HEK293 (cell line): Measurements from ENCODE around the gene METTL16.
A peak's percentile ranks its signal among the peaks of the same experiment; 100 is the strongest.

Source experiments
- GLI2 ChIP-seq: fragments of 450-650 bp; formaldehyde crosslinking; IDR thresholded peaks from 2 replicates; pipeline ENCODE4; 2017; ENCODE audit warnings: missing biosample characterization, missing genetic modification characterization, low read depth, borderline replicate concordance
- MEIS1 ChIP-seq: sonication (generic); formaldehyde crosslinking; IDR thresholded peaks from 2 replicates; pipeline ENCODE4 v1.8.1; 2022; ENCODE audit warnings: missing genetic modification reagents, mild to moderate bottlenecking, borderline replicate concordance
- OSR2 ChIP-seq: fragments of 450-650 bp; formaldehyde crosslinking; IDR thresholded peaks from 2 replicates; pipeline ENCODE4 v1.5.1; 2016; ENCODE audit warnings: missing biosample characterization, missing genetic modification characterization
- RBAK ChIP-seq: fragments of 450-650 bp; formaldehyde crosslinking; IDR thresholded peaks from 2 replicates; pipeline ENCODE4 v1.5.1; 2016; ENCODE audit warnings: missing biosample characterization, missing genetic modification characterization
- SP7 ChIP-seq: fragments of 450-650 bp; formaldehyde crosslinking; IDR thresholded peaks from 2 replicates; pipeline ENCODE4 v1.5.1; 2016; ENCODE audit warnings: missing biosample characterization, missing genetic modification characterization
- ZFP41 ChIP-seq: fragments of 450-650 bp; formaldehyde crosslinking; IDR thresholded peaks from 2 replicates; pipeline ENCODE4 v1.5.1; 2016; ENCODE audit warnings: missing biosample characterization, missing genetic modification characterization, borderline replicate concordance
- ZFP69B ChIP-seq: fragments of 450-650 bp; formaldehyde crosslinking; IDR thresholded peaks from 2 replicates; pipeline ENCODE4 v1.5.1; 2016; ENCODE audit warnings: missing biosample characterization, missing genetic modification characterization
- ZIC2 ChIP-seq: fragments of 450-650 bp; formaldehyde crosslinking; IDR thresholded peaks from 2 replicates; pipeline ENCODE4 v1.5.1; 2016; ENCODE audit warnings: missing biosample characterization, missing genetic modification characterization
- ZNF132 ChIP-seq: fragments of 450-650 bp; formaldehyde crosslinking; IDR thresholded peaks from 2 replicates; pipeline ENCODE4 v1.5.1; 2017; ENCODE audit warnings: missing biosample characterization, missing genetic modification characterization, borderline replicate concordance
- ZNF133 ChIP-seq: fragments of 450-650 bp; formaldehyde crosslinking; IDR thresholded peaks from 2 replicates; pipeline ENCODE4 v1.5.1; 2016; ENCODE audit warnings: missing biosample characterization, missing genetic modification characterization
- ZNF140 ChIP-seq: fragments of 450-650 bp; formaldehyde crosslinking; IDR thresholded peaks from 2 replicates; pipeline ENCODE4 v1.5.1; 2016; ENCODE audit warnings: missing biosample characterization, missing genetic modification characterization
- ZNF157 ChIP-seq: fragments of 450-650 bp; formaldehyde crosslinking; IDR thresholded peaks from 2 replicates; pipeline ENCODE4 v1.5.1; 2016; ENCODE audit warnings: missing biosample characterization, missing genetic modification characterization
- ZNF169 ChIP-seq: fragments of 450-650 bp; formaldehyde crosslinking; IDR thresholded peaks from 2 replicates; pipeline ENCODE4 v1.5.1; 2016; ENCODE audit warnings: missing biosample characterization, missing genetic modification characterization
- ZNF223 ChIP-seq: fragments of 450-650 bp; formaldehyde crosslinking; IDR thresholded peaks from 2 replicates; pipeline ENCODE4 v1.5.1; 2016; ENCODE audit warnings: missing biosample characterization, missing genetic modification characterization
- ZNF24 ChIP-seq: fragments of 450-650 bp; formaldehyde crosslinking; IDR thresholded peaks from 2 replicates; pipeline ENCODE4 v1.5.1; 2016; ENCODE audit warnings: missing biosample characterization, missing genetic modification characterization
- ZNF311 ChIP-seq: fragments of 450-650 bp; formaldehyde crosslinking; IDR thresholded peaks from 2 replicates; pipeline ENCODE4 v1.5.1; 2017; ENCODE audit warnings: missing biosample characterization, missing genetic modification characterization, borderline replicate concordance
- ZNF394 ChIP-seq: fragments of 450-650 bp; formaldehyde crosslinking; IDR thresholded peaks from 2 replicates; pipeline ENCODE4 v1.5.1; 2016; ENCODE audit warnings: missing biosample characterization, missing genetic modification characterization, mild to moderate bottlenecking, moderate library complexity, borderline replicate concordance
- ZNF510 ChIP-seq: fragments of 450-650 bp; formaldehyde crosslinking; IDR thresholded peaks from 2 replicates; pipeline ENCODE4 v1.5.1; 2018; ENCODE audit warnings: mild to moderate bottlenecking, missing genetic modification characterization, missing biosample characterization; ENCODE audit not compliant: insufficient replicate concordance
- ZNF529 ChIP-seq: fragments of 450-650 bp; formaldehyde crosslinking; IDR thresholded peaks from 2 replicates; pipeline ENCODE4 v1.5.1; 2017; ENCODE audit warnings: missing genetic modification characterization, missing biosample characterization; ENCODE audit not compliant: insufficient replicate concordance
- ZNF629 ChIP-seq: fragments of 450-650 bp; formaldehyde crosslinking; IDR thresholded peaks from 2 replicates; pipeline ENCODE4 v1.5.1; 2017; ENCODE audit warnings: missing biosample characterization, missing genetic modification characterization
- ZNF701 ChIP-seq: fragments of 450-650 bp; formaldehyde crosslinking; IDR thresholded peaks from 2 replicates; pipeline ENCODE4 v1.5.1; 2016; ENCODE audit warnings: missing biosample characterization, missing genetic modification characterization
- ZNF707 ChIP-seq: fragments of 450-650 bp; formaldehyde crosslinking; IDR thresholded peaks from 2 replicates; pipeline ENCODE4 v1.5.1; 2016; ENCODE audit warnings: missing biosample characterization, missing genetic modification characterization
- ZNF747 ChIP-seq: fragments of 450-650 bp; formaldehyde crosslinking; IDR thresholded peaks from 2 replicates; pipeline ENCODE4 v1.5.1; 2016; ENCODE audit warnings: missing biosample characterization, missing genetic modification characterization
- ZNF776 ChIP-seq: fragments of 450-650 bp; formaldehyde crosslinking; IDR thresholded peaks from 2 replicates; pipeline ENCODE4 v1.5.0; 2017; ENCODE audit warnings: missing biosample characterization, missing genetic modification characterization, borderline replicate concordance
- ZNF777 ChIP-seq: fragments of 450-650 bp; formaldehyde crosslinking; IDR thresholded peaks from 2 replicates; pipeline ENCODE4 v1.5.1; 2017; ENCODE audit warnings: missing biosample characterization, missing genetic modification characterization, borderline replicate concordance
- ZNF791 ChIP-seq: fragments of 450-650 bp; formaldehyde crosslinking; IDR thresholded peaks from 2 replicates; pipeline ENCODE4 v1.5.1; 2016; ENCODE audit warnings: missing biosample characterization, missing genetic modification characterization
- ZSCAN16 ChIP-seq: fragments of 450-650 bp; formaldehyde crosslinking; IDR thresholded peaks from 2 replicates; pipeline ENCODE4 v1.5.1; 2016; ENCODE audit warnings: missing biosample characterization, missing genetic modification characterization
- ZSCAN23 ChIP-seq: fragments of 450-650 bp; formaldehyde crosslinking; IDR thresholded peaks from 2 replicates; pipeline ENCODE4 v1.5.1; 2016; ENCODE audit warnings: missing biosample characterization, missing genetic modification characterization
- TF ChIP-seq, protein P1 (sequence below): fragments of 450-650 bp; formaldehyde crosslinking; IDR thresholded peaks from 2 replicates; pipeline ENCODE4 v1.5.1; 2016; ENCODE audit warnings: missing biosample characterization, missing genetic modification characterization
- TF ChIP-seq, protein P2 (sequence below): fragments of 450-650 bp; formaldehyde crosslinking; IDR thresholded peaks from 2 replicates; pipeline ENCODE4 v1.5.1; 2017; ENCODE audit warnings: missing biosample characterization, missing genetic modification characterization
- TF ChIP-seq, protein P3 (sequence below): fragments of 450-650 bp; formaldehyde crosslinking; conservative IDR thresholded peaks from 2 replicates; pipeline ENCODE4 v1.5.1; 2016; ENCODE audit warnings: low read depth, missing biosample characterization, missing genetic modification characterization
- TF ChIP-seq, protein P4 (sequence below): fragments of 450-650 bp; formaldehyde crosslinking; IDR thresholded peaks from 2 replicates; pipeline ENCODE4 v1.5.1; 2016; ENCODE audit warnings: missing biosample characterization, missing genetic modification characterization

The METTL16 gene

DNA sequence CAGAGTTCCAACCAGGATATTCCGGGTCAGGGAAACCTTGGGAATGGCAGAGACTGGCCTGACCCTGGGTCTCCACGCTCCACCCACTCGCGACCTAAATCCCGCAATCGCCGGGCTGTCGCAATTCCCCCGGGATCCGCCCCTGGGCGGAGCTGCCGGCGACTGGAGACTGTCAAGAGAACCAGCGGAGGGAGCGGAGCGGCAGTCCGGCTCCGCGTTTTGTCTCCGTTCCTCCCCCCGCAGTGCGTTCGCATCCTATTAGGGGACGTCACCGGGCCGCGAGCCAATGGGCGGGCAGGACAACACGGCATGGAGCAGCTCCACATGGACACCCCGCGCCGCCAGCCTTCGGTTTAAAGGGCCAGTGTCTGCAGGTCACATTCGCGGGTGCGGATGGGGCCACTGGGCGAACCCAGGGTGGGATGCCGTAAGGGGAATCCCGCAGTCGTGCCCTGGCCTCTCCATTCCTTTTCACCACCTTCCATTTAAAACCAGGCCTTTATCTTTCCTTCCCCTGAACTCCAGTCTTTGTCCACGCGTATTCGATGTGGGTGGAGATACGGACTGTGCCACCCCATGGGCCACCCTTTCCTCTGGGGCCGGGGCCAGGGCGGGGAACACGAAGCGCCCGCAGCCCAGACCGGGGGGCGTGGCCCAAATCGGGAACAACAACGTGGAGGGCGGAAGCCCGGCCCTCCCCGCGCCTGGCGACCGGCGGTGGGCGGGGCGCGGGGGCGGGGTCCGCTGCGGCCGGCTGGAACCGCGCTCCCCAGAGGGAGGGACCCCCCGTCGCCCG lies 110.1 kb downstream of the METTL16 start (continued):
- TF ChIP-seq ZNF747 (tag by site-specific recombination) (no peak), SP7 (tag by site-specific recombination) (peak; percentile 77), ZNF791 (no peak), ZNF701 (tag by site-specific recombination) (no peak), ZNF311 (tag by site-specific recombination) (no peak), ZFP41 (no peak), ZNF707 (tag by site-specific recombination) (no peak), ZIC2 (tag by site-specific recombination) (peak; percentile 93), OSR2 (no peak), ZNF133 (tag by site-specific recombination) (no peak), ZNF510 (tag by site-specific recombination) (no peak), ZFP69B (peak; percentile 99), ZNF223 (tag by site-specific recombination) (no peak), ZNF529 (tag by site-specific recombination) (no peak), RBAK (no peak), MEIS1 (no peak), ZNF169 (tag by site-specific recombination) (no peak), ZNF776 (no peak), ZSCAN16 (tag by site-specific recombination) (no peak; the same call in 1 of the 2 replicates), ZNF777 (tag by site-specific recombination) (no peak), ZNF157 (no peak), ZNF629 (tag by site-specific recombination) (peak; percentile 89), ZNF24 (tag by site-specific recombination) (peak; percentile 75), ZNF132 (tag by site-specific recombination) (no peak), ZNF140 (tag by site-specific recombination) (no peak), GLI2 (no peak), ZSCAN23 (tag by site-specific recombination) (no peak), ZNF394 (peak; percentile 76)
- TF ChIP-seq, protein P1, sequence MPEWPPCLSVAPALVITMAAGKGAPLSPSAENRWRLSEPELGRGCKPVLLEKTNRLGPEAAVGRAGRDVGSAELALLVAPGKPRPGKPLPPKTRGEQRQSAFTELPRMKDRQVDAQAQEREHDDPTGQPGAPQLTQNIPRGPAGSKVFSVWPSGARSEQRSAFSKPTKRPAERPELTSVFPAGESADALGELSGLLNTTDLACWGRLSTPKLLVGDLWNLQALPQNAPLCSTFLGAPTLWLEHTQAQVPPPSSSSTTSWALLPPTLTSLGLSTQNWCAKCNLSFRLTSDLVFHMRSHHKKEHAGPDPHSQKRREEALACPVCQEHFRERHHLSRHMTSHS (tag by site-specific recombination) = no peak
- TF ChIP-seq, protein P2, sequence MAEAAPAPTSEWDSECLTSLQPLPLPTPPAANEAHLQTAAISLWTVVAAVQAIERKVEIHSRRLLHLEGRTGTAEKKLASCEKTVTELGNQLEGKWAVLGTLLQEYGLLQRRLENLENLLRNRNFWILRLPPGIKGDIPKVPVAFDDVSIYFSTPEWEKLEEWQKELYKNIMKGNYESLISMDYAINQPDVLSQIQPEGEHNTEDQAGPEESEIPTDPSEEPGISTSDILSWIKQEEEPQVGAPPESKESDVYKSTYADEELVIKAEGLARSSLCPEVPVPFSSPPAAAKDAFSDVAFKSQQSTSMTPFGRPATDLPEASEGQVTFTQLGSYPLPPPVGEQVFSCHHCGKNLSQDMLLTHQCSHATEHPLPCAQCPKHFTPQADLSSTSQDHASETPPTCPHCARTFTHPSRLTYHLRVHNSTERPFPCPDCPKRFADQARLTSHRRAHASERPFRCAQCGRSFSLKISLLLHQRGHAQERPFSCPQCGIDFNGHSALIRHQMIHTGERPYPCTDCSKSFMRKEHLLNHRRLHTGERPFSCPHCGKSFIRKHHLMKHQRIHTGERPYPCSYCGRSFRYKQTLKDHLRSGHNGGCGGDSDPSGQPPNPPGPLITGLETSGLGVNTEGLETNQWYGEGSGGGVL (tag by site-specific recombination) = no peak
- TF ChIP-seq, protein P3, sequence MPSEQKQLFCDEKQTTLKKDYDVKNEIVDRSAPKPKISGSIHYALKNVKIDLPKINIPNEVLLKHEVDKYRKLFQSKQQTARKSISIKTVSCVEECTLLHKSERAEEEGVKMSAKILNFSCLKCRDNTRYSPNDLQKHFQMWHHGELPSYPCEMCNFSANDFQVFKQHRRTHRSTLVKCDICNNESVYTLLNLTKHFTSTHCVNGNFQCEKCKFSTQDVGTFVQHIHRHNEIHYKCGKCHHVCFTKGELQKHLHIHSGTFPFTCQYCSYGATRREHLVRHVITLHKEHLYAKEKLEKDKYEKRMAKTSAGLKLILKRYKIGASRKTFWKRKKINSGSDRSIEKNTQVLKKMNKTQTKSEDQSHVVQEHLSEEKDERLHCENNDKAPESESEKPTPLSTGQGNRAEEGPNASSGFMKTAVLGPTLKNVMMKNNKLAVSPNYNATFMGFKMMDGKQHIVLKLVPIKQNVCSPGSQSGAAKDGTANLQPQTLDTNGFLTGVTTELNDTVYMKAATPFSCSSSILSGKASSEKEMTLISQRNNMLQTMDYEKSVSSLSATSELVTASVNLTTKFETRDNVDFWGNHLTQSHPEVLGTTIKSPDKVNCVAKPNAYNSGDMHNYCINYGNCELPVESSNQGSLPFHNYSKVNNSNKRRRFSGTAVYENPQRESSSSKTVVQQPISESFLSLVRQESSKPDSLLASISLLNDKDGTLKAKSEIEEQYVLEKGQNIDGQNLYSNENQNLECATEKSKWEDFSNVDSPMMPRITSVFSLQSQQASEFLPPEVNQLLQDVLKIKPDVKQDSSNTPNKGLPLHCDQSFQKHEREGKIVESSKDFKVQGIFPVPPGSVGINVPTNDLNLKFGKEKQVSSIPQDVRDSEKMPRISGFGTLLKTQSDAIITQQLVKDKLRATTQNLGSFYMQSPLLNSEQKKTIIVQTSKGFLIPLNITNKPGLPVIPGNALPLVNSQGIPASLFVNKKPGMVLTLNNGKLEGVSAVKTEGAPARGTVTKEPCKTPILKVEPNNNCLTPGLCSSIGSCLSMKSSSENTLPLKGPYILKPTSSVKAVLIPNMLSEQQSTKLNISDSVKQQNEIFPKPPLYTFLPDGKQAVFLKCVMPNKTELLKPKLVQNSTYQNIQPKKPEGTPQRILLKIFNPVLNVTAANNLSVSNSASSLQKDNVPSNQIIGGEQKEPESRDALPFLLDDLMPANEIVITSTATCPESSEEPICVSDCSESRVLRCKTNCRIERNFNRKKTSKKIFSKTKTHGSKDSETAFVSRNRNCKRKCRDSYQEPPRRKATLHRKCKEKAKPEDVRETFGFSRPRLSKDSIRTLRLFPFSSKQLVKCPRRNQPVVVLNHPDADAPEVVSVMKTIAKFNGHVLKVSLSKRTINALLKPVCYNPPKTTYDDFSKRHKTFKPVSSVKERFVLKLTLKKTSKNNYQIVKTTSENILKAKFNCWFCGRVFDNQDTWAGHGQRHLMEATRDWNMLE = no peak
- TF ChIP-seq, protein P4, sequence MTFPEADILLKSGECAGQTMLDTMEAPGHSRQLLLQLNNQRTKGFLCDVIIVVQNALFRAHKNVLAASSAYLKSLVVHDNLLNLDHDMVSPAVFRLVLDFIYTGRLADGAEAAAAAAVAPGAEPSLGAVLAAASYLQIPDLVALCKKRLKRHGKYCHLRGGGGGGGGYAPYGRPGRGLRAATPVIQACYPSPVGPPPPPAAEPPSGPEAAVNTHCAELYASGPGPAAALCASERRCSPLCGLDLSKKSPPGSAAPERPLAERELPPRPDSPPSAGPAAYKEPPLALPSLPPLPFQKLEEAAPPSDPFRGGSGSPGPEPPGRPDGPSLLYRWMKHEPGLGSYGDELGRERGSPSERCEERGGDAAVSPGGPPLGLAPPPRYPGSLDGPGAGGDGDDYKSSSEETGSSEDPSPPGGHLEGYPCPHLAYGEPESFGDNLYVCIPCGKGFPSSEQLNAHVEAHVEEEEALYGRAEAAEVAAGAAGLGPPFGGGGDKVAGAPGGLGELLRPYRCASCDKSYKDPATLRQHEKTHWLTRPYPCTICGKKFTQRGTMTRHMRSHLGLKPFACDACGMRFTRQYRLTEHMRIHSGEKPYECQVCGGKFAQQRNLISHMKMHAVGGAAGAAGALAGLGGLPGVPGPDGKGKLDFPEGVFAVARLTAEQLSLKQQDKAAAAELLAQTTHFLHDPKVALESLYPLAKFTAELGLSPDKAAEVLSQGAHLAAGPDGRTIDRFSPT (tag by site-specific recombination) = peak; percentile 76
